ENCODE measurements around the gene HOXB6.

The HOXB6 gene

DNA sequence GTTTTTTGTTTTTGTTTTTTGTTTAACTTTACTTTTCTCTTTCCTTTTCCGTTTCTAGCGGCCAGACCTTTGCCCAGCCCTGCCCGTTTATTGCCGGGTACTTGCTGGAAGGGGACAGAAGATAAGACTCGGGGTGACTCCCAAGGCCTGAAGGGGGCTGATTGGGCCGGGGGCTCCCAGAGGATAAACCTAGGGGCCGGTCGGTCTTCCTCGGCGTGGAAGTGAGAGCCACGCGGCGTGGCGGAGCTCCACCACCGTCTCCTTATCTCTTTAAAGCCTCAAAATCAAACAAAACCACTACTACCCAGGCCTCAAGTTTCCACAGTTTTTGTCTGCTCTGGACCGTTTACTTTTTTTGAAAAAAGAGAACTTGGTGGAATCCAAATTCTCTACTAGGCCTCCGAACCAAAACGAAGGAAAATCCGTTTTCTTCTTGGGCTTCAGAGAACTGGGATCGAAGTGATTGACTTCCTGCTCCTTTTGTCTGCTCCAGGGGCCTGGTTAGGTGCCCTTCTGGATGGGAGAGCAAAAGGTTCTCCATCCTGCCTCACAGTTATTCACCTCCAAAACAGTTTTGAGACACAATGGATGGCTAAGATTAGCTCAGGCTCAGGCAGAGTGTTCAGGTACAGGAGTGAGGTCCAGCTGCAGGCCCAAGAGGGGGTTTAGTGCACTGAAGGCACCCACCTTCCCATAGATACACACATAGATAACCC lies 29.9 kb upstream of the HOXB6 start:
- no peak for DNase-seq

DNA sequence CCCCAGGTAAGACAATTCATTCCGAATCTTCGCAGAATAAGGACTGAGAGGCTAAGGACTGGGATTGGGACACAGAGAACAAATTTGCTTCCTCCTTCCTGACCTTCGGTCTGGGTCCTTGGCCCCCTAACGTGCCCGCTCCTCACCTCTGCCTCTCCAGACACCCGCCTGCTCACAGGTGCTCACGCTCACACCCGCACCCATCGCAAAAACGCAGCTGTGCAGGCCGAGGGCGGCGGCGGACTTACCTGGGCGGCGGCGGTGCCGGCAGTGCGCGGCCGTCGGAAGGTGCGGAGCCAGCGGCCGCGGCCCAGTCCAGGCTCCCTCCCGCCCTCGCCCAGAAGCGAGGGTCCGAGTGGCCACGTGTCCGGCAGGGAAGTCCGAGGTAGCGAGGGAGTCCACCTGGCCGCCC lies 28.5 kb upstream of the HOXB6 start:
- no peak for DNase-seq

DNA sequence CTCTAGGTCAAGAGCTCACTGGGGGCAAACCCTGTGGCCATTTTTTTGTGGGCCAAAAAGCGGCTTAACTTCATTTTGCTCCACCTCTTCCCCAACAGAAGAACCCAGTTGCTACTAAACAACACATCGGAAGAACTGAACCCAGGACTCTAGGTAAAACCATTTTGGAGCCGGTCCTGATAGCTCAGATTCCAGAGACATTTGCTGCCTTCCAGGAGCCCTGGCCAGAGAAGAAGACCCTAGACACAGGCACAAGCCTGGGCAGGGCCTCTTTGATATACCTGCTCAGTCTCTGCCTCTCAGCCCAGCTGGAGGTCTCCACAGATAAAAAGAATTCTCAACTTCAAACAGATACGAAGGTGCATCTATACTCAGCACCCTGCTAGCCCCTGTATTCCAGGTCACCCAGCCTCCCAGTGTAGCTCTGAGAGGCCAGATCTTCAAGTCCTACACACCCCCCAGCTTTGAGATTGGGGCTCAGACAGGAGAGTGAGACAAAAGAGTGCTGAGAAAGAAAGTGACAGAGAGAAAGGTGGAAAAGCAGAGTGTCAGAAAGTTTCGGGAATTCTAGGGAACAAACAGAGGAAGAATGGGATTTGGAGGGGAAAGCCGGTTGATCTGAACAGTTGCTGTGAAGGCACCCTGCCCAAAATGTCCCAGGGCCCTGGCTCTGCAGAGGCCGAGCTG lies 27.9 kb upstream of the HOXB6 start:
- no peak for DNase-seq

DNA sequence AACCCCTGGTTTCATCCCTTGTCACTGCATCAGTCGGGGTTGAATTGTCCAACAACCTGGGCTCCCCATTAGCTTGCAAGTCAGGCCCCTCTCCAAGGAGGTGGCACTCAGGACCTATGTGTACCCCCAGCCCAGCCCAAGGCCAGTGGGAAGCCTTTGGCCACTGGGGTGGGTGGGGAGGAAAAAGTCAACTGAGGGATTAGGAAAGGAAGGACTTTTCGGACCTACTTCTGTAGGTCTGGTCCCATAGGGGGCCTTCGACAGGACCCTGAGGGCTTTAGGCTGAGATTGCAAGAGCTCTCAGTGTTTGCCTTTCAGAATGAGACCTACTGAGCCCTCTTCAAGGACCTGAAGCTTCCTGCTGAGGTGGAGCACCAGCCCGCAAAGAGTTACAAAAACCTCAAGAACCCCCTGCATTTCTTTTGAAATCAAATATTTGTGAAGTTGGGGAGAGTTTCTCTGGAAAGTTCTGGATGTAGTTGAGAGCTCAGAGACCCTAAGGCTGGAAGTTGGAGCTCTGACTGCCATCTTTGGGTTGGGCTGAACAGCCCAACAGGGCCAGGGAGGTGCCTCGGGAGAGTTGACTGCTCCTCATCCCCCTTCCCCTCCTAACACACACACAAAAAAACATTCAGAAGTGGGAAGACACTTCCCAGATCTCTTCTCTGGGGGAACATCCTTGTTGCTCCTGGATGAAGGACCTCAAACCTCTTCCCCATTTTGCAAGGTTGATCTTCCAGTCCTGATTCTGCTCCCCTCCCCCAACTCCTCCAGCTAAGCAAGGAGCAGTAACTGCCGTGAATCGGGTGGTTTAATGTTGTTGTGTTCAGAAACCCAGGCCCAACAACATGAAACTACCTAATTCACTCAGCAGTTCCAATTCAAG lies 27.1 kb upstream of the HOXB6 start:
- no peak for DNase-seq

DNA sequence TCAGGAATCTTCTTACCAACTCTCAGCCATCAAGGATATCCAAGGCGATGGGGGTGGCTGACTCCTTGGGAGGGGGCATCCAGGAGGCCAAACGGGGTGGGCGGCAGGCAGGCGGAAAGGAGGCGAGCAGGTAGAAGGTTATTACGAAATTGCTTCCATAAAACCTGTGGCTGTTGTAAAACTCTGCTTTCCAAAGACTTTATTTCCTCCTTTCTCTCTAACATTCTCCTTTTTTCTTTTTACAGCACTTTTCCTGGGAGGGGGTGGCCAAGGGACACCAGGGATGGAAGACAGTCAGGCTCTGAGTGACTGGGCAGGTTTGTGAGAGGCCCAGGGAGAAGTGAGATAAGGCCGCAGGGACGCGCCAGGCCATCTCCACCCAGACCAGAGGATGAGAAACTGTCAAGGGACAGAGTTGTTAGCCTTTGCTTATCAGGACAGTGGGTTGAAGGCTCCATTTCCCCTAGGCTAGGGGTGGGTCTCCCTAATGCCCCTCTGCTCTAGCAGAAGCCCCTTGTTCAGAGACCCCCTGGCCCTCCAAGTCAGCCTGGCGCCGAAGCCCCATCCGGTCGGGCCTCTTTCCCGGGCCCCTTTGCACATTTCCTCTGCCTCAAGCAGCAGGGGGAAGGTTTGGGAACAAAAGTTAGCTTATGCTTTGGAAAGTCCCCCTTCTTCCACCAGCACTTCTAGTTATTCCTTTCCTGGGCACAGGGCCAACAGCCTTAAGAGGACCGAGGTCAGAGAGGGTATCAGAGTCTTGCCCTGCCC lies 26.3 kb upstream of the HOXB6 start:
- DNase-seq, result no peak

DNA sequence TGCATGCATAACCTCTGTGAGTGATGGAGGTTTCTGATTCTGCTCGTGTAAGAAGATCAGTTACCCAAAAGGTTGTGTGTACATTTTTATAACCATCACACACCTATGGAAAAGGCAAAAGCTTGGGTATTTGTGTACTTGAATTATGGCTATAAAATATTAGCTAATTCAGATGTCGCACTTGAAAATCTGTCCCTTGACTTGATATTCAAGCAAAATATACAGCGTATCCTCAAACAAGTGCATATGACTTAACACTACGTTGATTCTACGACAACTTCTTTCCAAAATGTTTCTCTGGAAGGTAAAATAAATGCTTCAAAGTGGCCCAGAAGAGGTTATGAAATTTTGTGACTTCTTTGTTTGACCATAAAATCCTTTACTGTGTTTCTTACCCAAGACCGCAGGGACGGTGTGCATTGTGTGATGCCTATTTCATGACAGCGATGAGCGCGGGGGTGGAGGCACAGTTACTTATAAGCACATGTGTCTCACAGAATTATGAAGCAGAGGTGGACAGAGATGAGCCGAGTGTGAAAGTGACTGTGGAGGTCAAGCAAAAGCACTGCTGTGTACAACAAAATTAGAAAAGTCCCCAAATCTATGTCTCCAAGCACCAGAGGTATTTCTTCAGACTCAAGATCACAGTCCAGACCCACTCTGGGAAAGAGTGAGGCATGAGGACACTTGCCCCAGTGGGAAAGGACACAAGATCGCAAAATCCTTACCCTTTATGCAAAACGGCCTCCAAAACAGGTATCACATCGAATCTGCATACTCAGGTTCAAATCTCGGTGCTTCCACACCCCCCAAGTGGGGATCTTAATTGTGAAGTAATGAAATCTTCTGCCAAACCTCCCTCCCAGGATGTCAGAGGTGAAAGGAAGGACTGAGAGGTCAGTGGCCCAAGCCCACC lies 25.5 kb upstream of the HOXB6 start:
- DNase-seq, result no peak

DNA sequence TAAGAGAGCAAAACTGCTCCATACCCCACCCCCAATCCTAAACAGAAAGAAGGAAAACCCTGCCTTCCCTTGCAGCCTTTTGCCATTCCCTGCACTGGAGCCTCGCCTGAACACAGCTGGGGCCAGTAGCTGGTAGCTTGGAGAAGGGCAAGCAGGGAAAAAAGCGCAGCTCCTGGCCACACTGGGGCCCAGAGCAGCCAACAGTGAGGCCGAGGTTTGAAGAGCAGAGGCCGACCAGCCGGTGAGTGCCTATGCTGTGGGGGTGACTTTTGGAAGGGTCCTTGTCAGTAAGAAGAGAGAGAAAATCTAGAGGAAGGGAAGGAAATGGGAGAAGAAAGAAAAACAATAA lies 24.6 kb upstream of the HOXB6 start:
- no peak for DNase-seq

DNA sequence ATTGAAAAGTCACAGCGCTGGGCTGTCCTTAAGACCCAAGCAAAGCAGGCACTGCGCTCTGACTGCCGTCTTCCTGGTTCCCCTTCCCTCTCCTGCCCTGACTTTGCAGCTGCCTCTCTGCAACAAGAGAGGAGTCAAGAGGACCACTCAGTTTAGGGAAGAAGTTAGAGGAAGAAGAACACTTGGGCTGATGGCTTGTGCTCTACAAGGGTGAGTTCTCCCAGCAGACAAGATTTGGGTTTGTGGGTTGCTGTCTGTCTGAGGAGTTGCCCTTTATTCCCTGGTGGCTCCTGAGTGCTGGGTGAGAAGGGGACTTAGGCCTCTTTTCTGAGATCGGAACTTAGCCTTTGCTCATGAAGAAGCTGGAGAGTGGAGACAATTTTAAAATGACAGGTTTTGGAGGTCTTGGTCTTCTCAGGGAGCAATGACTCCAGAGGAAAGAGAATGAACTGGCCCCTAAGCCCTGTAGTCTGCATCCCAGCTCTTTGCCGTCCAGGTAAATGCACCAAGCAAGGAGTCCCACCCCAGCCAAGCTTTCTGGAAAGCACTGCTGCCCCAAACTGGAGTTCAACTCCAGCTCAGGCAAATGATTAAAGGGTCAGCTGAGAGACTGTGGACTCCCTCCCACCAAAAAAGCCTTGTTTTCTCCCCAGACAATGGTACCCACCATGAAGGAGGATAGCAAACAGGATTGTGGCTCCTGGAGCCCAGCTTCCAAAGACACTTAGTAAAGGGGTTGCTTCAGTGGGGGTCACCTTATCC lies 24.0 kb upstream of the HOXB6 start:
- no peak for DNase-seq

DNA sequence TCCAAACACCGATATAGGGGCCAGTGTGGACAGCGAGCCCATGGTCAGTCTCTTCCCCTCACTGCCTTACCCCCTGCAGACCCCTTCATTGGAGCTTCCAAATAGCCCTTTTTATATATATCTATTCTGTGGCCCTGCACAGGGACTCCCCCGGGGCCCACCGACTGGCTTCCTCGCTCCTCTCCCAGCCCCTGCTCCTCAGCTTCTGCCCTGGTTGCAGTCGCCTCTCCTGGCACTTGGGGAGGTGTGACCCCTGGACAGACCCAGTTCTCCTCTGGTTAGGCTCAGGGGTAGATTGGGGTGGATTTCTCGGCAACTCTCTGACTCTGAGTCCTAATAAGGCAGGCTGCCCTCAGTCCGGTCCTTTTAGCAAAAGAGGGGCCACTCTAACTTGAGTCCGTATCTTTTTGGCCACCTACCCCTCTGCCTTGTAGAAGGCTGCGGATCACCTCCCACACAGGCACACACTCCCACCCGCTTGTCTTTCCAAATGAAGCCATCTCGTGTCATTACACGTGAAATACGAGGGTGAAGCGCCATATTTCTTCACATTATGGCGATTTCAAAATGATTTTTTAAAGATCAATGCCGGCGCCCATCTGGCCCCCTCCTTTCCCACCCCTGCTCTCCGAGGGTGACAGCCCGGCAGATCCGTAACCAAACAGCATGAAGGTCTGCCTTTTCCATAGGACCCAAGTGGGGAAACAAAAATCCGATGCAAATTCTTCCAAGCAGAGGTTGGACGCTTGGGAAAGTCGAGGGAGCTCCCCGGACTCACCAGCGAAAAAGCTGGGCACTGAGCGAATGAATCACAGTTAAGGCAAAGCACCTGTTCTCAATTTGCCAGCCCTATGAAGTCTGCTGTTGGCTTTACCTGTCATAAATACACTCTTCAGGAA lies 23.1 kb upstream of the HOXB6 start:
- no peak for DNase-seq

DNA sequence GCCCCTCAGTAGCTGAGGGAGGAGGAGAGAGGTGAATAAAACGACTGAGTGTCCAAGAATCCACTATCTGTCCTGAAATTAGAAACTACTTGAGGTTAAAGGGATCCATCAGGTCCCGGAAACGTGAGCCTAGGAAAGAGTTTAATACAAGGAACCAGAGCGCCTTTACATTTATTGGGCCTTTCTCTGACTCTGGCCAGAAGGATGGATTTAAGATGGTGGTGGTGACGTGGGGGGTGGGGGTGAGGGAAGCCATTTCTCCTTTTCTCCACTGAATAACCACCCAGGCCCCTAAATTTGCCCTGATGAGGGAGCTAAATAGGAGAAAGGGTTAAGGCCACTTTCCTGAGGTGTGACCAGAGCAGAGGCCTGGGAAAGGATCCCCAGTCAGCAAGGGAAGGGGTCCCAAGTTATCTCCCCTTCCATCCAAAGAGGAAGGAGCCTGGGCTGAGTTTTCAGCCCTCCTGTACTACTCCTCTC lies 22.4 kb upstream of the HOXB6 start:
- DNase-seq, result no peak

DNA sequence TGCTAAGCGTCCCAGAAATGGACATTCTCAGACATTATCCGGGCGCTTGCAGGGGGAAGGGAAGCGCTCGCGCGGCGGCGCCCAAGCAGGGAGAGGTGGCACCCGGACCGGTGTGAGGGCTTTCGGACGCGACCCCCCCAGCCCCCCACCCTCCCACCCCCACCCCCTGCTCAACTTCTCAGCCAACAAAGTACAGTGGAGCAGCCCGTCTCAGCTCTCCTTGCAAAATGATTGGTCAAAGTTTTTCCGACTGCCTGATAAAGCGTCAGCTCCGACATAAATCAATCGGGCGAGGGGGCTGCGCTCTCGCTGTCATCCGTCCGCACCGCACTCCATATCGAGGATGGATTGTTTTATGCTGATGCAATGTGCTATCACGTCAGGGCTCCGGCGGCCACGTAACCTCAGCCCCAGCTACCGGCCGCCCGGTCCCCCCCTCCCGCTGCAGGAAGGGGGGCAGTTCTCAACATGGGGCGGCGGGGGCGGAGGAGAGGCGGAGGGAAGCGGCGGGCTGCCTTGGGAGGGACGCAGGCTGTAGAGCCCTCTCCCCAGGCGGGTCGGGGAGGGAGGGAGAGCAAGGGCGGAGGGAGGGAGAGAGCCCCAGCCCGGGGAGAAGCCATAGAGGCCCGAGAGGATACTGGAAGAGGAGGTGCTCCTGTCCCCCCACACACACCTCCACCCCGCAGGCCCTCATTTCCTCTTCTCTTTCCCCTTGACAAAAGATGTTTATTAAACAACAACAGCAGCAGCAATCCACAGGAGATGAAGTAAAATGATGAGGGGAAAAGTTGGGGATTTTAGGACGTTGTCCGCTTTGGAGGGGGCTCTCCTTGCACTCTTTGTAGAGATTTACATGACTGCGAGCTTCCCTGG lies 21.7 kb upstream of the HOXB6 start, which contains the start of gene HOXB9:
TSS of gene HOXB9 (minus strand) at position 114 of the 873 bp plus-strand sequence. CDS start at position 25, 89 bp downstream.
- peak; percentile 34 for DNase-seq

DNA sequence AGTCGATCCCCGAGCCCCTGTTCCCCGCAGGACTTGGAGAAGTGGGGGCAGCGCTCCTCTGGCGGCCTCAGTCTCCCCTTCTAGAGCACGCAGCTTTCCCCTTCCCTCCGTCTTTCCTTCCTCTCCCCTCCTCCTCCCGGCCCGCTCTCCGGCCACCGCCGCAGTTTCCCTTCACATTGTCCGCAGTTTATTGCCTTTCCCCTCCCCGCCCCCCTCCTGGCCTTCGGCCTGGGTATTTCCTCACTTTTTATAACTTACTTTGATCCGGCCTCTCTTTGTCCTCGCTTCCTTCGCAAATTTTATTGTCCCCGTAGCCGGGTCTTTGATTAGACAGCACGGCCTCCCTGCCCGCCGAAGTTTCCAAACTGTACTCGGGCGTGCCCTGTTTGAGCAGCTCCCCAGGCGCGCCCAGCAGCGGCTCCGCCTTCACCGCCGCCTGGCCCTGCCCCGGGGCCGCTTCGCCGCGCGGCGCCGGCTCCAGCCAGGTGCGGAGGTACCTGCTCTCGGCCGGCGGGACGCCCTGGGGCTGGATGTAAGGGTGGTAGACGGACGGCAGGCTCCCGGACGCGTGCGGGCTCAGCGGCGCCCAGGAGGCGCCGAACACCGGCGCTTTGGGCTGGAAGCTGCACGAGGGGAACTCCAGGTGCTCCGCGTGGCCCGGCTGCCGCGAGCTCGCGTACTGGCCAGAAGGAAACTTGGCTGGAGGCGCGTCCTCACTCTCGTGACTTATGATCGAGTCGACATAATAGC lies 20.9 kb upstream of the HOXB6 start:
- peak; percentile 21 for DNase-seq

DNA sequence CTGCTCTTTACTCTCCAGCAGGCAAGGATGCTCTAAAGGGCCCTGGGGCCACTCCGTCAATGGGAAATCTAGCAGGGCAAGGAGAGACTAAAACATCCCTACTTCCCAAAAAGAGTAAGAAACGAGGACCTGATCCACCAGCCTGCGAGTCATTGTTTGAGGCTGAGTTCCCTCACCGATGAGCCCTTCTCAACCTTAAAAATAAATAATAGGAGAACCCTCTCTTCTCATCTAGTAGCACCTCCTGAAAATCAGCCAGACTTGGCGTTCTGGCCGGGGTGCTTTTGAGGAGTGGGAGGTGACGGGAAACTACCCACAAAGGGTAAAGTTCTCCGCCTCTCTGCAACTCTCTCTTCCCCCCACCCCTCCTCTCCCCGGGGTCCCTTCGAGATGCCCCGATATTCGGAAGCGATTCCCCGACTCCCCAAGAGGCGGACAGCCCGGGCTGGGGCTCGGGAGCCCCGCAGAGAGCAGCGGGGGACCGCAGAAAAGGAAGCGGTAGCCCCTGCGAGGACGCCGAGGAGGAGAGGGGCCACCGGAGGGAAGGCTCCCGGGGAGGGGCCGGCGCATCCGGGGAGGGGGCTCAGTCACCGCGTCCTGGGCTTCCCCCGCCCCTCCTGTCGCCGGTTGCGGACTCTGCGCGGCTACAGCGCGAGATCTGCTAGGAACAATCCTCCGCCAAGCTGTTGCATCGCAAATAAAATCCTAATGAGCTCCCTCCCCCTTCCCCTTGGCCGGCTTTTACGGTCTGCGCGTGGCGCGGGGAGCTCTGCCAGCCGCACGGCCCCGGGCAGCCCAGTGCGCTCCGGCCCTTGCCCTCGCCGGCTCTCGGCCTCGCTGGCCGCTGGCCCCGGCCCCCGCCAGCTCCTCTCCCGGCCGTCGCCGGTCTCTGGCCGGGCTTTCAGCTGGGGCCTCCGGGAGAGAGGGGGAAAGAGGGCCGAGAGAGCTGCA lies 20.0 kb upstream of the HOXB6 start:
- no peak for DNase-seq

DNA sequence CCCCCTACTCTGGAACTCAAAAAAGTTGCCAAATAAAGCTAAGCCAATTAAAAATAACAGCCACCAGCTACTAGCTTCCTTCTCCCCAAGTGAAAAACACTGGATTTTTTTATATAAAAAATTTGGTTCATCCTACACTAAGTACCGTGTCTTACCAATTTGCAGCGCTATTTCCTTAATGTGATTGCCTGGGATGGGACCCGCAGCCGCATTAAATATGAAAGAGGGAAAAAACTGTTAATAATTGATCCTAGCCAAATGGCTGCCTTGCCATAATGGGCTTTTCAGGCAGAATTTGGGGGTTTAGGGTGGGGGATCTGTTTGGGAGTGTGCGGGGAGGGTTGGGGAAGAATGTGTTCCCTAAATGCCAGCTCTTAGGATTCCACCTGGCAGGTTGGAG lies 19.3 kb upstream of the HOXB6 start:
- no peak for DNase-seq

DNA sequence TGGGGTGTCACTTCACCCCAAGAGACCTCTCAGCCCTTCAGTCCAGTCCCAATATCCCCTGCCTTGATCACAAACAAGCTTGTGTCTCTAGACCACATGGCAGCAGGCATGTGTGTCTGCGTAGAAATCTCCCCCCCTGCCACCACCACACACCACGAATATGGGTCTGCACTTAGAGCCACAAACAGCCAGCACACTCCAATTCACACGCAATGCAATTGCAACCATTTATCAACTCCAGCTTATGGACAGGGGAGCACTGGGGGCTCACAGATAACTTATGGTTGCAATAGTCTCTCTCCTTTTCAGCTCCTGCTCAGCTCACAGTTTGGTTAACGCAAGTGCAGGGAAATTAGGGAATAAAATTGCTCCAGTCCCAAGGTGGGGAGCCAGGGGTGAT lies 18.8 kb upstream of the HOXB6 start:
- DNase-seq, result no peak

DNA sequence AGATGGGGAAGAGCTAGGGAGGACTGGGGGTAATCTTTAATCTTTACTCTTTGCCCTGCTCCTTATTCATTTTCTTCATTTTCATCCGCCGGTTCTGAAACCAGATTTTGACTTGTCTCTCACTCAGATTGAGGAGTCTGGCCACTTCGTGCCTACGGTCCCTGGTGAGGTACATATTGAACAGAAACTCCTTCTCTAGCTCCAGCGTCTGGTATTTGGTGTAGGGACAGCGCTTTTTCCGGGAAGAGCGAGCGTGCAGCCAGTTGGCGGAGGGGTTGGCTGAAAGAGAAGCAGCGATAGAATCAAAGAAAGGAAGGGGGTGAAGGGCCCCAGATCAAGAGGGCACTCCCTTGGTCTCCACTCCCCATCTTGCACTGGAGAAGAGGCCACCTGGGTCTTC lies 18.1 kb upstream of the HOXB6 start:
- DNase-seq, result no peak

Measured in CD4-positive, alpha-beta T cell treated with Interleukin-15 for 1 hour (primary cell).